Upper lobe of right lung (tissue), 1 donor: ENCODE data around the gene SMCO2. TPM values are rescaled to one million over a fixed set of nuclear protein-coding genes. Genes with fewer than 3 reads are reported as not detected.

Source experiments
- ATAC-seq: fragments of 200-7000 bp; cut with Tn5 transposase; one replicate; pipeline ENCODE4 v1.9.1; 2020; ENCODE audit warnings: mild to moderate bottlenecking, moderate library complexity
- DNase-seq: peaks from one replicate; pipeline ENCODE4 v3.0.0-alpha.2; 2020
- H3K27ac ChIP-seq: fragments of 200-600 bp; one replicate; pipeline ENCODE4 v1.8.0; 2022
- H3K27me3 ChIP-seq: fragments of 200-600 bp; one replicate; pipeline ENCODE4 v1.8.0; 2022; ENCODE audit warnings: mild to moderate bottlenecking
- H3K36me3 ChIP-seq: fragments of 200-600 bp; one replicate; pipeline ENCODE4 v1.8.0; 2022
- H3K4me1 ChIP-seq: fragments of 200-600 bp; one replicate; pipeline ENCODE4 v1.8.0; 2022
- H3K4me3 ChIP-seq: fragments of 200-600 bp; one replicate; pipeline ENCODE4 v1.8.0; 2022; ENCODE audit warnings: mild to moderate bottlenecking
- H3K9me3 ChIP-seq: fragments of 200-600 bp; one replicate; pipeline ENCODE4 v1.8.0; 2022
- intact Hi-C: fragments of 100-400 bp; cut with DNase I; formaldehyde crosslinking; loops from one replicate; pipeline ENCODE4 v1.11.0; 2022
- total RNA-seq: library from RNA; stranded (reverse); fragmentation: NEBNext Ultra II Directional; extraction: Animal tissue kit (Norgen Biotek cat#: 25700); gene quantifications from one replicate; pipeline ENCODE4 v1.2.1, GENCODE V29; 2021
- TF ChIP-seq, protein P1 (sequence below): fragments of 200-600 bp; IDR thresholded peaks from one replicate; pipeline ENCODE4 v1.8.0; 2022; ENCODE audit warnings: antibody characterized with exemption
- donor health status: DM: no; HTN: yes; CAD: no; lungs with severe emphysema.

The SMCO2 gene
- total RNA-seq, 1 donor from 2014 or later, result 0.38 TPM

DNA sequence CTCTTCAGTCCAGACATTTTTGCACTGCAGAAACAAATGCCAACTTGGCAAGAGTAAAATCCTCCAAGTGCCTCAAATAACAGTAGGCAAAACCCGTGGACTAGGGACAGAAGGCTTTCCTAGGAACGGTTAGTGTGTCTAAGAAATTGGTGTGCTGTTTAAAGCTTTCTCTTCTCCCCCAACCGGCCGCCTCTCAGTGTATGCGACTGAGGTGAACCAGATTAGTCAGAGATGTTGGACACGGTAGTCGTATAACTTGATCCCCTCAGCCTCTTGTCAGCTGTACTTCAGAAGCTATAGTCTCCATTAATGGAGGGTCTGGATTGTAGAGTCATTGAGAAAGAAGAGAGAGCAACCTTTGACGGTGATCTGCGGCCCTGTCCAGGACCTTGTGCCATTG, 99.1 kb downstream of the SMCO2 start:
- Histone ChIP-seq H3K36me3 (no peaks in the 10 kb centered on the region), H3K4me3 (no peak overlapping the region), H3K4me1 (peaks cover 20% of the 10 kb centered on the region), H3K9me3 (no peaks in the 10 kb centered on the region), H3K27me3 (no peaks in the 10 kb centered on the region), H3K27ac (no peak overlapping the region)
- ATAC-seq, result no peak
- DNase-seq, result no peak
- TF ChIP-seq, protein P1, sequence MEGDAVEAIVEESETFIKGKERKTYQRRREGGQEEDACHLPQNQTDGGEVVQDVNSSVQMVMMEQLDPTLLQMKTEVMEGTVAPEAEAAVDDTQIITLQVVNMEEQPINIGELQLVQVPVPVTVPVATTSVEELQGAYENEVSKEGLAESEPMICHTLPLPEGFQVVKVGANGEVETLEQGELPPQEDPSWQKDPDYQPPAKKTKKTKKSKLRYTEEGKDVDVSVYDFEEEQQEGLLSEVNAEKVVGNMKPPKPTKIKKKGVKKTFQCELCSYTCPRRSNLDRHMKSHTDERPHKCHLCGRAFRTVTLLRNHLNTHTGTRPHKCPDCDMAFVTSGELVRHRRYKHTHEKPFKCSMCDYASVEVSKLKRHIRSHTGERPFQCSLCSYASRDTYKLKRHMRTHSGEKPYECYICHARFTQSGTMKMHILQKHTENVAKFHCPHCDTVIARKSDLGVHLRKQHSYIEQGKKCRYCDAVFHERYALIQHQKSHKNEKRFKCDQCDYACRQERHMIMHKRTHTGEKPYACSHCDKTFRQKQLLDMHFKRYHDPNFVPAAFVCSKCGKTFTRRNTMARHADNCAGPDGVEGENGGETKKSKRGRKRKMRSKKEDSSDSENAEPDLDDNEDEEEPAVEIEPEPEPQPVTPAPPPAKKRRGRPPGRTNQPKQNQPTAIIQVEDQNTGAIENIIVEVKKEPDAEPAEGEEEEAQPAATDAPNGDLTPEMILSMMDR, result no peak
- intact Hi-C loops, result no loop called here

DNA sequence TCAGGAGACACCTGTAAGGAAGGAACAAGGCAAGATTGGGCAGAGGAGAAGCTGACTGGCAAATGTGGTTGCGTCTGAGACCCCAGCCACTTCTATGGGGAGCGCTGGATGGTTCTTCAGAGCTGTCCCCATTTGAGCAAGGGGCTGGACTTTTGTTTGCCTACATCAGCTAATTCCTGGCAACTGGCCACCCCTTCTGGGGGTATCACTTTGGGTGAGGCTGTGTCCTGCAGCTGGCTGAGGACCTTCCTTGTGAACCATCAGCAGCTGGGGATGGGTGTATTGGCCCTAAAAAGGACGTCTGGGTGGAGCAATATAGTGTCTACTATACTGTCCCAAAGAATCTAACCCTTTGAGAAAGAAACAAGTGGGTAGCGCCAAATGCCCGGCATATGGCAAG, 101.1 kb downstream of the SMCO2 start:
- H3K36me3 ChIP-seq, result no peaks in the 10 kb centered on the region
- no peak overlapping the region for H3K4me3 ChIP-seq
- intact Hi-C loops, result no loop called here
- TF ChIP-seq, protein P1, result no peak
- no peak for DNase-seq
- no peak overlapping the region for H3K27ac ChIP-seq
- H3K4me1 ChIP-seq, result peaks cover 31% of the 10 kb centered on the region
- no peaks in the 10 kb centered on the region for H3K9me3 ChIP-seq
- ATAC-seq, result no peak
- H3K27me3 ChIP-seq, result no peaks in the 10 kb centered on the region

DNA sequence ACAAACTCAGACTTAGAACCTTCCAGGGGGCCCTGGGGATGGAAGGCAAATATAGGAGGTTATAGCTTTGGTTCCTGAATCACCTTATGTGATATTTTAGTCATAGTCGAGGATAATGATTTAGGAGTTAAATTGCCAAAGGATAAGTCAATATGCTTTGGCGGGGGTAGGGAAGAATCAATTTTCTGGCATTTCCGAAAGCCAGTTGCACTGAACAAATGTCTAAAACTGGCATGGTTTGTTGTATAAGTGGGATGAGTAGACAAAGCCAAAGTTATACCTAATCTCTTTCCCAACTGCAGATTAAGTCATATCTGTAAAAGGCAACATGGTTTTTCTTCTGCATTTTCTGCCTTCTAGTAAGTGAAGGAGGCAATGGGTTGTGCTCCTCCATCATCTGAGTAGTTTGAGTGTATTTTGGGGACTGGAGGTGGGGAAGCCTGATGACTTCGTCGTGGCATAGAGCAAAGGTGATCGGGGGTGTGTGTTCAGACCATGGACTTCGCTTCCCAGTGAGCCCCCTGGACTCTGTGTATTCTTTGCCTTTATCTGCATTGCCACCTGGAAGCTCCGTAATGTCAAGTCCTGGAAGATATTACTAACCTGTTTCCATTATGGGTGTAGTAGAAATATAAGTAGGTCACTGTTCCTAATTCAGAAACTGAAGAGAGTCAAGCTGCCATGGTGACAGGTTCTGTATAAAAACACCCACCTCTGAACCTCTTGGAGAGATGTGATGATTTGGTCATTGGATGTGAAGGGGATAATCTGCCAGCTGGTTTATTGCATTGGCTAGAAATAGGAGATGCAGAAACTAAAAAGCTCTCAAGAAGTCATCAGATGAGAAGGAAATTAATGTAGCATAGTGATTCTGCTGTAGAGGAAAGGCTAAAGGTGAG, 102.0 kb downstream of the SMCO2 start:
- no peak for DNase-seq
- ATAC-seq, result no peak
- Histone ChIP-seq H3K36me3 (no peaks in the 10 kb centered on the region), H3K27me3 (no peaks in the 10 kb centered on the region), H3K27ac (peak overlapping the region; percentile 59), H3K4me3 (no peak overlapping the region), H3K4me1 (peaks cover 31% of the 10 kb centered on the region), H3K9me3 (no peaks in the 10 kb centered on the region)
- intact Hi-C loops, result no loop called here
- TF ChIP-seq, protein P1, result no peak

DNA sequence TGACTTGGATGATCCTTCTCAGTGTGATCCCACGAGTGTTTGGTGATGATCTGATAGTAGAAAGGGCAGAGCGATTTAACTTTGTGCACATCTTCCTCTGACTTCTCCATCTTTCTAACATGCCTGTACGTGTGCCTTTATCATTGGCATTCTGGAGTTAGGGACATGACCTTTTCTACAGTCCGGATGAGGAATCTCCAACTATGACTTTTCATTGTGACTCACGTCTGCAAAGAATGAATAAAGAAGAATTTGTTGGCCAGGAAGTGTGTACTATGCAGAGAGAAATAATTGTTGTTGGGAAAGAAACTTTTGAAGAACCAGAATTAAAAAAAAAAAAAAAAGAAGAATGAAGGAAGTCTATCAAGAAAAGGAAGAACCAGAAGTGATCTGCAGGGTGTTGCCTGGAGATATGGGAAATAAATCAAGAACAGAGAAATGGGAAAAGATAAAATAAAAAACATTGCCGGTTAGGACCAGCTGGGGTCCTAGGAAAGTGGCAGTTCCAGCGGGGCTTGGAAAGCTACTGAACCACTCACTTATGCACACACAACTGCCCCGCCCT, 102.8 kb downstream of the SMCO2 start:
- TF ChIP-seq, protein P1, result no peak
- peak; percentile 24 for ATAC-seq
- Histone ChIP-seq H3K27me3 (no peaks in the 10 kb centered on the region), H3K27ac (peak overlapping the region; percentile 59), H3K9me3 (no peaks in the 10 kb centered on the region), H3K36me3 (no peaks in the 10 kb centered on the region), H3K4me3 (no peak overlapping the region), H3K4me1 (peaks cover 38% of the 10 kb centered on the region)
- intact Hi-C loops, result no loop called here
- DNase-seq, result no peak

DNA sequence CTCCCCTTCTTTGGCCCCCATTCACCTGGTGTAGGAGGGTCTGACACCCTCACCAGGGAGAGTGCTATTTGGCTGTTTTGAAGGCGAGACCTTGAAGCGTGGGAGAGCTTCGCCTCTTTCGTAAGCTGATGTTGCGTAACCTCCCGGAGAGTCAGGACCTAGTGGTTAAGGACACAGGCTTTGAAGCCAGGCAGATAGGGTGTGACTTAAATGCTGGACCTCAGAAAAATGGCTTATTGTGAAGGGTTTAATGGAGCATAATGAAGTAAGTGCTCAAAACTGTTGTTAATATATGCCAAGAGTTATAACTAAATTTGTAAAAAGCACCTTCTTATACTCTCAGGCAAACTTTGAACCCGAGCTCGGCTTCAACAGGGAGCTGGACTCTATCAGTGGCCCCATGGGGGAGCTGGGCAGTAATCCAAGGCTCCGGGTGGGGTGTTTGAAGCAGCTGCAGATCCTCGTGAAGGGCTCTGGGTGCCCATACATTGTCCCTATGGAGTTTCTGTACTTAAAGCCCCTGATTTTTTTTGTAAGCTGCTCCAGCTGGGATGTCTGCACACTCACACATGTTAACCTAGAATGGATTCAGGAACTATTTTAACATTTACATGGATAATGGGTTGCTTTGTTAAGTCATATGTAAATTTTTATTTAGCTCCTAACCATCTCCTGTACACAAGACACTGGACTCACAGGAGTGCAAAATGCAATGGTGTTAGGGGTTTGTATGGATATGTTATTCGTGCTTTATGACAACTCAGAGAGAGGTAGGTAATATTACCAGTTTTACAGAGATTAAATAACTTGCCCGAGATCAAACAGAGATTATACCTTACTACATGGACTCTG, 103.5 kb downstream of the SMCO2 start:
- Histone ChIP-seq H3K4me1 (peaks cover 39% of the 10 kb centered on the region), H3K4me3 (no peak overlapping the region), H3K27ac (peak overlapping the region; percentile 59), H3K9me3 (no peaks in the 10 kb centered on the region), H3K27me3 (no peaks in the 10 kb centered on the region), H3K36me3 (no peaks in the 10 kb centered on the region)
- intact Hi-C loops, result no loop called here
- TF ChIP-seq, protein P1, result no peak
- peak; percentile 94 for ATAC-seq
- DNase-seq, result peak; percentile 75
